Renal cortical epithelial cell (primary cell): Measurements from ENCODE around the gene WTIP. TPM values are rescaled to one million over a fixed set of nuclear protein-coding genes. Genes with fewer than 3 reads are reported as not detected.
"Not testable (repeated sequence)": the region's sequence is repeated elsewhere in the genome, so short reads cannot be mapped to it uniquely, and the experiment has no call there.

Experiments
- DNase-seq: peaks from one replicate; pipeline ENCODE4 v3.0.0-alpha.2; 2011; ENCODE audit warnings: low read depth
- total RNA-seq: library from RNA; depleted of rRNA; stranded (reverse); fragments of >200 nt; gene quantifications from 2 replicates; pipeline ENCODE4 v1.2.3, GENCODE V29; 2014

Gene WTIP
- total RNA-seq, 1 donor from 2014 or later: 38.0 TPM

GRCh38 chr19:34503531-34504272 lies 22.1 kb downstream of the WTIP start:
- DNase-seq: no peak

GRCh38 chr19:34504273-34504808 lies 22.8 kb downstream of the WTIP start:
- no peak for DNase-seq

- no peak for DNase-seq
These were observed 23.3 kb downstream of the WTIP start for GRCh38 chr19:34504809-34505291.

- DNase-seq: no peak
These were observed 23.9 kb downstream of the WTIP start for GRCh38 chr19:34505321-34506025.

- no peak for DNase-seq
These were observed 24.4 kb downstream of the WTIP start for GRCh38 chr19:34506026-34506370.

- DNase-seq: no peak
These were observed 26.0 kb downstream of the WTIP start for GRCh38 chr19:34507414-34508067.

- DNase-seq: no peak
These were observed 27.0 kb downstream of the WTIP start for GRCh38 chr19:34508540-34508939.

GRCh38 chr19:34510904-34511303 lies 29.3 kb downstream of the WTIP start:
- DNase-seq: not testable (repeated sequence)

GRCh38 chr19:34512254-34512822 lies 30.8 kb downstream of the WTIP start:
- no peak for DNase-seq

- no peak for DNase-seq
These were observed 32.2 kb downstream of the WTIP start for GRCh38 chr19:34513767-34514166.

GRCh38 chr19:34519602-34520001 lies 38.0 kb downstream of the WTIP start:
- DNase-seq: no peak

GRCh38 chr19:34523408-34523807 lies 41.9 kb downstream of the WTIP start:
- DNase-seq: no peak

- DNase-seq: no peak
These were observed 43.4 kb downstream of the WTIP start for GRCh38 chr19:34525001-34525400.

- no peak for DNase-seq
These were observed 52.6 kb downstream of the WTIP start for GRCh38 chr19:34534206-34534605.

GRCh38 chr19:34539396-34539795 lies 57.8 kb downstream of the WTIP start:
- no peak for DNase-seq

GRCh38 chr19:34540811-34541557 lies 59.4 kb downstream of the WTIP start:
- DNase-seq: no peak

- DNase-seq: no peak
These were observed 68.3 kb downstream of the WTIP start for GRCh38 chr19:34549833-34550232.

- DNase-seq: no peak
These were observed 73.9 kb downstream of the WTIP start for GRCh38 chr19:34555447-34555846.

- DNase-seq: no peak
These were observed 74.9 kb downstream of the WTIP start for GRCh38 chr19:34556488-34556887.

- DNase-seq: no peak
These were observed 77.5 kb downstream of the WTIP start for GRCh38 chr19:34559045-34559444.

- no peak for DNase-seq
These were observed 78.7 kb downstream of the WTIP start for GRCh38 chr19:34560229-34560628.
